Esophagus squamous epithelium (tissue), 4 donors: ENCODE data around the gene HDAC6.

Experiments
- CTCF ChIP-seq, 6 experiments: fragments of 450-650 bp in 4 of 6; fragments of 200-600 bp in 2 of 6; sonication (generic) in 2 of 6; IDR thresholded peaks; one replicate each; pipeline ENCODE4 v1.5.1; 2016 to 2019; ENCODE audit warnings: antibody characterized with exemption in 6 of 6, mild to moderate bottlenecking in 4 of 6, moderate library complexity in 4 of 6
- POLR2A ChIP-seq, 4 donors: fragments of 450-650 bp; IDR thresholded peaks; one replicate each; pipeline ENCODE4 v1.6.1; 2017; ENCODE audit warnings: antibody characterized with exemption in 4 of 4, mild to moderate bottlenecking in 4 of 4, moderate library complexity in 3 of 4

- TF ChIP-seq CTCF (IDR thresholded peaks at IDR 0.05), result no peak
- no peak for TF ChIP-seq POLR2A (IDR thresholded peaks at IDR 0.05)
Measured at GRCh38 chrX:48814722-48815121, 12.9 kb downstream of the HDAC6 start.
